ENCODE data around the gene CLEC16A.

The CLEC16A gene

DNA sequence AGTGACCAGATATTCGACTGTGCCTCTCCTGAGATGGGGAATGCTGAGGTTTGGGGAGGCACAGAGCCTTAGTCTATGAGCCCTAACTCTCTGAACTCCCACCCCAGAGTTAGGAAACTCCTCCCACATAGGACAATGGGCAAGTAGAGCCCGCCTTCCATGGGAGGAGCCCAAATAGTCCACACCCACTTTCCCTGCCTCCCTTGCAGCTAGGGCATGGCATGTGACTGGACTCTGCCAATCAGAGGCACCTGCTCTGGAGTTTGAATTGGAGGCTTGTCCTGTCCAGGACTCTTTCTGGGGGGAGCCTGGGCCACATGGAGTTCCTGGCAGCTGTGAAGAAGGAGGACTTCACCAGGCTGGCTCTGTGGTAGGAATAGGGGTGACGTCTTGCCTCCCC, 263.3 kb downstream of the CLEC16A start:
- no peak overlapping the region for H3K4me3 ChIP-seq (ENCODE audit: low read depth in 1 of 2, low read length in 2 of 2)
- ATAC-seq (ENCODE audit: insufficient read depth, low read depth) = no peak
- no peak overlapping the region for H3K9ac ChIP-seq (ENCODE audit: low read depth, low read length)
- no peak for TF ChIP-seq EZH2 (IDR thresholded peaks at IDR 0.05; ENCODE audit: borderline replicate concordance, low read depth, low read length, severe bottlenecking)
- TF ChIP-seq, protein P1, sequence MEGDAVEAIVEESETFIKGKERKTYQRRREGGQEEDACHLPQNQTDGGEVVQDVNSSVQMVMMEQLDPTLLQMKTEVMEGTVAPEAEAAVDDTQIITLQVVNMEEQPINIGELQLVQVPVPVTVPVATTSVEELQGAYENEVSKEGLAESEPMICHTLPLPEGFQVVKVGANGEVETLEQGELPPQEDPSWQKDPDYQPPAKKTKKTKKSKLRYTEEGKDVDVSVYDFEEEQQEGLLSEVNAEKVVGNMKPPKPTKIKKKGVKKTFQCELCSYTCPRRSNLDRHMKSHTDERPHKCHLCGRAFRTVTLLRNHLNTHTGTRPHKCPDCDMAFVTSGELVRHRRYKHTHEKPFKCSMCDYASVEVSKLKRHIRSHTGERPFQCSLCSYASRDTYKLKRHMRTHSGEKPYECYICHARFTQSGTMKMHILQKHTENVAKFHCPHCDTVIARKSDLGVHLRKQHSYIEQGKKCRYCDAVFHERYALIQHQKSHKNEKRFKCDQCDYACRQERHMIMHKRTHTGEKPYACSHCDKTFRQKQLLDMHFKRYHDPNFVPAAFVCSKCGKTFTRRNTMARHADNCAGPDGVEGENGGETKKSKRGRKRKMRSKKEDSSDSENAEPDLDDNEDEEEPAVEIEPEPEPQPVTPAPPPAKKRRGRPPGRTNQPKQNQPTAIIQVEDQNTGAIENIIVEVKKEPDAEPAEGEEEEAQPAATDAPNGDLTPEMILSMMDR (IDR thresholded peaks at IDR 0.05; ENCODE audit: borderline replicate concordance, extremely low read depth, low read length, poor library complexity, severe bottlenecking) = no peak
- no peak overlapping the region for H3K4me2 ChIP-seq (ENCODE audit: insufficient read depth, low read length)
- H4K20me1 ChIP-seq (ENCODE audit: insufficient read depth, low read length) = no peaks in the 10 kb centered on the region
- H3K27me3 ChIP-seq (ENCODE audit: insufficient read depth, low read length, poor library complexity) = no peaks in the 10 kb centered on the region
- H3K4me1 ChIP-seq (ENCODE audit: insufficient read depth, low read length) = peaks cover 6% of the 10 kb centered on the region; the same call in 1 of the 2 replicates
- H3K9me3 ChIP-seq (ENCODE audit: insufficient read depth, low read length, severe bottlenecking) = peaks cover 5% of the 10 kb centered on the region
- H2AFZ ChIP-seq (ENCODE audit: low read depth, low read length) = no peak overlapping the region
- no peak overlapping the region for H3K27ac ChIP-seq (ENCODE audit: low read length)
- DNase-seq = no peak
- no peaks in the 10 kb centered on the region for H3K79me2 ChIP-seq (ENCODE audit: insufficient read depth, low read length)
- H3K36me3 ChIP-seq (ENCODE audit: insufficient read depth, low read length) = no peaks in the 10 kb centered on the region

DNA sequence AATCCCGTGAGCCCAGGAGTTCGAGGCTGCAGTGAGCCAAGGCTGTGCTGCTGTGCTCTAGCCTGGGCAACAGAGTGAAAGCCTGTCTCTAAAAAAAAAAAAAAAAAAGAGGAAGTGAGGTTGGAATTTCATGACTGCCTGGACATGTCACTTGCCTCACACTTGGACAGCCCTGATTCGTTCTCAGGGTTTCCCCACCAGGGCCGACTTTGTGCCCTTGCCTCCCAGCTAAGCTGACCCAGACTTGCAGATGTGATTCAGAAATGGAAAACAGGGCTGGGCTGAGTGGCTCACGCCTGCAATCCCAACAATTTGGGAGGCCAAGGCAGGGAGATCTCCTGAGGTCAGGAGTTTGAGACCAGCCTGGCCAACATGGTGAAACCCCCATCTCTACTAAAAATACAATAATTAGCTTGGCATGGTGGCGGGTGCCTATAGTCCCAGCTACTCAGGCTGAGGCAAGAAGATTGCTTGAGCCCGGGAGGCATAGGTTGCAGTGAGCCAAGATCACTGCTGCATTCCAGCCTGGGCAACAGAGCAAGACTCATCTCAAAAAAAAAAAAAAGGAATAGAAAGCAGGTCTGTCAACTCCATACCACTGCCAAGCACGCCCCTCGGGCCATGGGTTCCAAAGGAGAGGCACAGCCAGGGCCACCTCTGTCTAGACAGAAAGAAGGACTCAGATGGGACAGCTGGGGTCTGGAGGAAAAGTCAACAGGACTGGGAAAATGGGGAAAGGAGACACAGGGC, 264.7 kb downstream of the CLEC16A start:
- Histone ChIP-seq H3K79me2 (ENCODE audit: insufficient read depth, low read length) (no peaks in the 10 kb centered on the region), H3K9me3 (ENCODE audit: insufficient read depth, low read length, severe bottlenecking) (peaks cover 5% of the 10 kb centered on the region), H2AFZ (ENCODE audit: low read depth, low read length) (no peak overlapping the region), H3K4me1 (ENCODE audit: insufficient read depth, low read length) (peaks cover 15% of the 10 kb centered on the region), H3K4me2 (ENCODE audit: insufficient read depth, low read length) (no peak overlapping the region), H3K9ac (ENCODE audit: low read depth, low read length) (no peak overlapping the region), H4K20me1 (ENCODE audit: insufficient read depth, low read length) (no peaks in the 10 kb centered on the region), H3K27ac (ENCODE audit: low read length) (no peak overlapping the region; the same call in 1 of the 2 replicates), H3K27me3 (ENCODE audit: insufficient read depth, low read length, poor library complexity) (no peaks in the 10 kb centered on the region), H3K4me3 (ENCODE audit: low read depth in 1 of 2, low read length in 2 of 2) (no peak overlapping the region), H3K36me3 (ENCODE audit: insufficient read depth, low read length) (no peaks in the 10 kb centered on the region)
- no peak for TF ChIP-seq EZH2 (IDR thresholded peaks at IDR 0.05; ENCODE audit: borderline replicate concordance, low read depth, low read length, severe bottlenecking)
- TF ChIP-seq, protein P1 (IDR thresholded peaks at IDR 0.05; ENCODE audit: borderline replicate concordance, extremely low read depth, low read length, poor library complexity, severe bottlenecking) = no peak
- DNase-seq (no peak), ATAC-seq (ENCODE audit: insufficient read depth, low read depth) (no peak)

DNA sequence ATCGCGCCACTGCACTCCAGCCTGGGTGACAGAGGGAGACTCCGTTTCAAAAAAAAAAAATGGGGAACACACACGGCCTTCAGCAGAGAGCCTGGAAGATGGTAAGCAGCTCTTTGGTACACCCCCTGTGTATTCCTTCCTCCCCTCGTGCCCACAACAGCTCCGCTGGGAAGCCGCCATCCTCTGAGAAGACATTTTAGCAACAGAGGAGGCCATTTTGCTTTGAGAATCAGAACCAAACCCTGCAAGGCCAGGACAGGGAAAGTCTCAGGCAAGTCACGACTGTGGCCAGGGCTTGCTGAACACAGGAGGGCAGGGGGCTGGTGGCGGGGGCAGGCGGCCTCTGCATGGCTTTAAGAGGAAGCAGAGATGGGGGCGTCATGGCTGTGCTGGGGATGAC, 265.9 kb downstream of the CLEC16A start:
- ATAC-seq (ENCODE audit: insufficient read depth, low read depth) (no peak), DNase-seq (no peak)
- Histone ChIP-seq H3K4me2 (ENCODE audit: insufficient read depth, low read length) (no peak overlapping the region), H3K9me3 (ENCODE audit: insufficient read depth, low read length, severe bottlenecking) (peaks cover 5% of the 10 kb centered on the region), H3K4me1 (ENCODE audit: insufficient read depth, low read length) (peaks cover 15% of the 10 kb centered on the region), H4K20me1 (ENCODE audit: insufficient read depth, low read length) (no peaks in the 10 kb centered on the region), H3K27me3 (ENCODE audit: insufficient read depth, low read length, poor library complexity) (no peaks in the 10 kb centered on the region), H3K36me3 (ENCODE audit: insufficient read depth, low read length) (no peaks in the 10 kb centered on the region), H3K27ac (ENCODE audit: low read length) (no peak overlapping the region), H3K4me3 (ENCODE audit: low read depth in 1 of 2, low read length in 2 of 2) (no peak overlapping the region), H3K79me2 (ENCODE audit: insufficient read depth, low read length) (no peaks in the 10 kb centered on the region), H2AFZ (ENCODE audit: low read depth, low read length) (no peak overlapping the region), H3K9ac (ENCODE audit: low read depth, low read length) (no peak overlapping the region)
- no peak for TF ChIP-seq EZH2 (IDR thresholded peaks at IDR 0.05; ENCODE audit: borderline replicate concordance, low read depth, low read length, severe bottlenecking)
- TF ChIP-seq, protein P1 (IDR thresholded peaks at IDR 0.05; ENCODE audit: borderline replicate concordance, extremely low read depth, low read length, poor library complexity, severe bottlenecking) = no peak
